MM.1S (cell line): ENCODE data around the gene ATP13A2.

Source experiments
- EZH2 ChIP-seq: fragments of 300-600 bp; sonication (generic); optimal IDR thresholded peaks from 2 replicates; pipeline ENCODE3; 2017; ENCODE audit warnings: low read depth, mild to moderate bottlenecking, antibody characterized with exemption, low read length, mixed read lengths
- TF ChIP-seq, protein P1 (sequence below): fragments of 300-600 bp; sonication (generic); IDR thresholded peaks from 2 replicates; pipeline ENCODE4 v1.5.1; 2016; ENCODE audit warnings: antibody characterized with exemption, low read length, mixed read lengths

DNA sequence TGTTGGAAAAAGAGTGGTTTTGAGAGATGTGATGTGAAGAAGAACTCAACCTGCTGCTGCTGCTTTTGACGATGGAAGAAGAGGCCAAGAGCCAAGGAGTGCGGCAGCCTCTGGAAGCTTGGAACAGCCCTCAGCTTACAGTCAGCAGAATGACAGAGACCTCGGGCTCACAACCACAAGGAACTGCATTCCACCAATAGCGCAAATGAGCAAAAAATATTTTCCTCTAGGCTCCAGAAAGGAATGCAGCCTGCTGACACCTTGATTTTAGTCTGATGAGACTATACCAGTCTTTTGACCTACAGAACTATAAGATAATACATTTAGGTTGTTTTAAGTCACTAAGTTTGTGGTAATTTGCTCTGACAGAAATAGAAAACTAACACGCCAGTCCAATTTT, 31.9 kb upstream of the ATP13A2 start:
- TF ChIP-seq, protein P1, sequence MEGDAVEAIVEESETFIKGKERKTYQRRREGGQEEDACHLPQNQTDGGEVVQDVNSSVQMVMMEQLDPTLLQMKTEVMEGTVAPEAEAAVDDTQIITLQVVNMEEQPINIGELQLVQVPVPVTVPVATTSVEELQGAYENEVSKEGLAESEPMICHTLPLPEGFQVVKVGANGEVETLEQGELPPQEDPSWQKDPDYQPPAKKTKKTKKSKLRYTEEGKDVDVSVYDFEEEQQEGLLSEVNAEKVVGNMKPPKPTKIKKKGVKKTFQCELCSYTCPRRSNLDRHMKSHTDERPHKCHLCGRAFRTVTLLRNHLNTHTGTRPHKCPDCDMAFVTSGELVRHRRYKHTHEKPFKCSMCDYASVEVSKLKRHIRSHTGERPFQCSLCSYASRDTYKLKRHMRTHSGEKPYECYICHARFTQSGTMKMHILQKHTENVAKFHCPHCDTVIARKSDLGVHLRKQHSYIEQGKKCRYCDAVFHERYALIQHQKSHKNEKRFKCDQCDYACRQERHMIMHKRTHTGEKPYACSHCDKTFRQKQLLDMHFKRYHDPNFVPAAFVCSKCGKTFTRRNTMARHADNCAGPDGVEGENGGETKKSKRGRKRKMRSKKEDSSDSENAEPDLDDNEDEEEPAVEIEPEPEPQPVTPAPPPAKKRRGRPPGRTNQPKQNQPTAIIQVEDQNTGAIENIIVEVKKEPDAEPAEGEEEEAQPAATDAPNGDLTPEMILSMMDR = no peak
- no peak for TF ChIP-seq EZH2
